H1 (cell line): ENCODE data around the gene BGN. TPM values are rescaled to one million over a fixed set of nuclear protein-coding genes. Genes with fewer than 3 reads are reported as not detected.

Experiments used
- CTCF ChIA-PET: fragments of 300-600 bp; sonication (Branson Sonifier 250); formaldehyde crosslinking; loops from one replicate; lab custom pipeline; 2021; ENCODE audit not compliant: partially characterized antibody; lab: Charles Lee
- POLR2A ChIA-PET: fragments of 300-600 bp; sonication (Branson Sonifier 250); formaldehyde crosslinking; loops from one replicate; lab custom pipeline; 2021; ENCODE audit warnings: inconsistent platforms; ENCODE audit not compliant: partially characterized antibody; lab: Charles Lee
- DNase-seq, 2 experiments: peaks; one replicate each; pipeline versions ENCODE4 v3.0.0 to v3.0.0-alpha.2; 2010 to 2022; ENCODE audit warnings: low spot score in 2 of 2, low read depth in 1 of 2, mixed read lengths in 1 of 2
- FAIRE-seq: peaks from 2 replicates; lab custom pipeline; 2011; peaks lifted over from hg19 to GRCh38; lab: Jason Lieb, UNC
- H2AFZ ChIP-seq: 2 replicates; pipeline ENCODE4 v1.8.1; 2012; ENCODE audit warnings: low read length, inconsistent platforms
- H2AK5ac ChIP-seq: 2 replicates; pipeline ENCODE4 v1.6.1; 2013; ENCODE audit warnings: low read depth, low read length
- H2BK120ac ChIP-seq: replicated peaks from 2 replicates; pipeline ENCODE3; 2013; ENCODE audit warnings: low read depth, low read length, inconsistent platforms
- H2BK12ac ChIP-seq: 2 replicates; pipeline ENCODE4 v1.6.1; 2013; ENCODE audit warnings: low read depth, low read length
- H2BK15ac ChIP-seq: 2 replicates; pipeline ENCODE4 v1.6.1; 2013; ENCODE audit warnings: low read length
- H2BK20ac ChIP-seq: 2 replicates; pipeline ENCODE4 v1.6.1; 2013; ENCODE audit warnings: low read length
- H2BK5ac ChIP-seq: 2 replicates; pipeline ENCODE4 v1.6.1; 2013; ENCODE audit warnings: low read depth, low read length
- H3K14ac ChIP-seq: 2 replicates; pipeline ENCODE4 v1.6.1; 2013; ENCODE audit warnings: inconsistent platforms; ENCODE audit not compliant: insufficient read length
- H3K18ac ChIP-seq: 2 replicates; pipeline ENCODE4 v1.6.1; 2013; ENCODE audit warnings: low read length; ENCODE audit errors: extremely low read depth
- H3K23ac ChIP-seq: 2 replicates; pipeline ENCODE4 v1.6.1; 2013; ENCODE audit warnings: inconsistent platforms; ENCODE audit not compliant: insufficient read length
- H3K23me2 ChIP-seq: 2 replicates; pipeline ENCODE4 v1.6.1; 2013; ENCODE audit warnings: low read depth, low read length
- H3K27ac ChIP-seq: 2 replicates; pipeline ENCODE4 v1.6.1; 2011; ENCODE audit warnings: low read depth, low read length, inconsistent platforms
- H3K27me3 ChIP-seq, 4 experiments: replicated peaks in 1 of 4; 1 replicate in 1 of 4; 2 replicates in 3 of 4; pipeline versions ENCODE4 v1.6.1 to v1.8.1; 2011 to 2013; ENCODE audit warnings: low read length in 3 of 4, mild to moderate bottlenecking in 3 of 4, inconsistent platforms in 2 of 4, mixed read lengths in 2 of 4, moderate library complexity in 1 of 4; ENCODE audit not compliant: control insufficient read depth in 3 of 4, insufficient read depth in 3 of 4; ENCODE audit errors: extremely low read depth in 1 of 4
- H3K36me3 ChIP-seq, 4 experiments: 2 replicates each; pipeline versions ENCODE4 v1.6.1 to v1.8.1; 2011 to 2013; ENCODE audit warnings: mild to moderate bottlenecking in 4 of 4, low read length in 3 of 4, moderate library complexity in 2 of 4, control low read depth in 1 of 4, inconsistent platforms in 1 of 4; ENCODE audit not compliant: insufficient read depth in 4 of 4, control insufficient read depth in 2 of 4
- H3K4ac ChIP-seq: replicated peaks from 2 replicates; pipeline ENCODE3; 2013; ENCODE audit warnings: low read length, low read depth, mixed read lengths, inconsistent platforms; ENCODE audit not compliant: insufficient read length
- H3K4me1 ChIP-seq, 4 experiments: replicated peaks in 1 of 4; 1 replicate in 1 of 4; 2 replicates in 3 of 4; pipeline versions ENCODE4 v1.6.1 to v1.8.1; 2011 to 2013; ENCODE audit warnings: low read length in 3 of 4, inconsistent platforms in 2 of 4, mixed read lengths in 1 of 4; ENCODE audit not compliant: insufficient read depth in 4 of 4, control insufficient read depth in 3 of 4
- H3K4me2 ChIP-seq, 2 experiments: 2 replicates each; pipeline versions ENCODE4 v1.6.1 to v1.8.1; 2011 to 2013; ENCODE audit warnings: low read depth in 2 of 2, low read length in 2 of 2, control low read depth in 1 of 2, inconsistent platforms in 1 of 2, mild to moderate bottlenecking in 1 of 2; ENCODE audit not compliant: insufficient read depth in 1 of 2
- H3K4me3 ChIP-seq, 4 experiments: fragments of 200-600, 300-600 bp in 1 of 4; sonication (generic), shearing (Covaris generic), sonication (Bioruptor Twin) in 1 of 4; 2 replicates each; pipeline versions ENCODE4 v1.5.1 to v1.8.1; 2011 to 2016; ENCODE audit warnings: low read length in 4 of 4, low read depth in 3 of 4, control low read depth in 2 of 4, inconsistent platforms in 2 of 4, mild to moderate bottlenecking in 2 of 4, mixed read lengths in 1 of 4, moderate library complexity in 1 of 4; ENCODE audit not compliant: insufficient read depth in 2 of 4; ENCODE audit errors: extremely low read depth in 1 of 4
- H3K56ac ChIP-seq: replicated peaks from 2 replicates; pipeline ENCODE3; 2013; ENCODE audit warnings: low read depth, mild to moderate bottlenecking, mixed read lengths, low read length, inconsistent platforms; ENCODE audit not compliant: insufficient read length
- H3K79me1 ChIP-seq: 2 replicates; pipeline ENCODE4 v1.6.1; 2013; ENCODE audit warnings: low read depth, low read length, control low read depth
- H3K79me2 ChIP-seq, 2 experiments: 2 replicates each; pipeline versions ENCODE4 v1.6.1 to v1.8.1; 2012 to 2013; ENCODE audit warnings: low read length in 2 of 2, mild to moderate bottlenecking in 2 of 2, inconsistent platforms in 1 of 2; ENCODE audit not compliant: insufficient read depth in 2 of 2, control insufficient read depth in 1 of 2
- H3K9ac ChIP-seq, 4 experiments: replicated peaks in 1 of 4; 1 replicate in 1 of 4; 2 replicates in 3 of 4; pipeline versions ENCODE4 v1.6.1 to v1.8.1; 2011 to 2013; ENCODE audit warnings: low read depth in 3 of 4, low read length in 3 of 4, control low read depth in 2 of 4, mild to moderate bottlenecking in 2 of 4, moderate library complexity in 2 of 4, inconsistent platforms in 1 of 4; ENCODE audit errors: extremely low read depth in 1 of 4
- H3K9me3 ChIP-seq, 2 experiments: 2 replicates each; pipeline versions ENCODE4 v1.6.1 to v1.8.1; 2012 to 2013; ENCODE audit warnings: mild to moderate bottlenecking in 2 of 2, moderate library complexity in 2 of 2, control low read depth in 1 of 2, inconsistent platforms in 1 of 2, low read depth in 1 of 2, low read length in 1 of 2, mixed read lengths in 1 of 2; ENCODE audit not compliant: insufficient read depth in 2 of 2
- H4K20me1 ChIP-seq, 2 experiments: replicated peaks in 1 of 2; 2 replicates each; pipeline versions ENCODE3 to v1.8.1; 2011 to 2013; ENCODE audit warnings: inconsistent platforms in 2 of 2, low read length in 2 of 2, mild to moderate bottlenecking in 1 of 2; ENCODE audit not compliant: insufficient read depth in 2 of 2, control insufficient read depth in 1 of 2
- H4K5ac ChIP-seq: 2 replicates; pipeline ENCODE4 v1.6.1; 2013; ENCODE audit warnings: low read length, low read depth, mixed read lengths, inconsistent platforms; ENCODE audit not compliant: insufficient read length
- H4K8ac ChIP-seq: 2 replicates; pipeline ENCODE4 v1.8.0; 2013; ENCODE audit warnings: mild to moderate bottlenecking, moderate library complexity, low read length, inconsistent platforms; ENCODE audit not compliant: insufficient read depth; ENCODE audit errors: extremely low read depth
- H4K91ac ChIP-seq: replicated peaks from 2 replicates; pipeline ENCODE3; 2013; ENCODE audit warnings: low read length, mixed read lengths, inconsistent platforms; ENCODE audit not compliant: insufficient read length
- CEBPB ChIP-seq: IDR thresholded peaks from 2 replicates; pipeline ENCODE4 v1.6.1; 2012; ENCODE audit warnings: low read depth, low read length
- POLR2A ChIP-seq, 2 experiments: IDR thresholded peaks; 1 replicate in 1 of 2; 2 replicates in 1 of 2; pipeline ENCODE4 v1.6.1; 2011; ENCODE audit warnings: low read depth in 2 of 2, low read length in 2 of 2, mild to moderate bottlenecking in 2 of 2; ENCODE audit errors: control extremely low read depth in 1 of 2
- RFX5 ChIP-seq: IDR thresholded peaks from 2 replicates; pipeline ENCODE4 v1.6.1; 2011; ENCODE audit warnings: low read depth, low read length, improper control_type of control experiment, borderline replicate concordance
- RNF2 ChIP-seq: fragments of 200-900, 300-1000 bp; sonication (generic); IDR thresholded peaks from 2 replicates; pipeline ENCODE4 v1.7.1; 2016; ENCODE audit warnings: borderline replicate concordance, low read depth, mild to moderate bottlenecking, antibody characterized with exemption, low read length; ENCODE audit not compliant: poor library complexity, severe bottlenecking; ENCODE audit errors: missing control alignments
- TBP ChIP-seq: IDR thresholded peaks from 2 replicates; pipeline ENCODE4 v1.6.1; 2011; ENCODE audit warnings: low read depth, low read length, improper control_type of control experiment
- YY1 ChIP-seq: IDR thresholded peaks from 2 replicates; pipeline ENCODE4 v1.6.1; 2011; ENCODE audit warnings: low read depth, mild to moderate bottlenecking, low read length
- WGBS, 2 experiments: shearing (Covaris generic) in 1 of 2; methylation state at CpG; one replicate each; pipeline versions ENCODE4 v1.1.6 to v1.1.7; 2013 to 2015; ENCODE audit warnings: low lambda C conversion rate in 2 of 2, mixed read lengths in 2 of 2, inconsistent platforms in 1 of 2, low coverage in 1 of 2, missing lambda C conversion rate in 1 of 2; ENCODE audit not compliant: insufficient replicate concordance in 2 of 2, insufficient coverage in 1 of 2, insufficient read length in 1 of 2; ENCODE audit errors: extremely low coverage in 1 of 2, missing lambda C conversion rate in 1 of 2; 5-methylcytosine and 5-hydroxymethylcytosine counted together
- polyA plus RNA-seq, 7 experiments: library from polyadenylated mRNA; depleted of rRNA in 3 of 7; stranded (reverse) in 5 of 7; unstranded in 2 of 7; fragments of >200 nt in 5 of 7; fragments of 200-250 nt in 2 of 7; gene quantifications; 1 replicate in 5 of 7; 2 replicates in 1 of 7; 4 replicates in 1 of 7; pipeline versions ENCODE4 v1.2.1 to v1.2.3, GENCODE V29; 2011 to 2013; ENCODE audit warnings: missing spikeins in 2 of 7, mixed read lengths in 2 of 7
- total RNA-seq: library from RNA; stranded (reverse); fragmentation: NEBNext Ultra II Directional; extraction: Animal tissue kit (Norgen Biotek cat#: 25700); gene quantifications from 2 replicates; pipeline ENCODE4 v1.2.1, GENCODE V29; 2021

BGN gene
- total and polyA plus RNA-seq, 2 of the 8 experiments (the other 6 are each of a cell fraction or from before 2014, with no cell fraction given) = 1.8 to 2.4 TPM

DNA sequence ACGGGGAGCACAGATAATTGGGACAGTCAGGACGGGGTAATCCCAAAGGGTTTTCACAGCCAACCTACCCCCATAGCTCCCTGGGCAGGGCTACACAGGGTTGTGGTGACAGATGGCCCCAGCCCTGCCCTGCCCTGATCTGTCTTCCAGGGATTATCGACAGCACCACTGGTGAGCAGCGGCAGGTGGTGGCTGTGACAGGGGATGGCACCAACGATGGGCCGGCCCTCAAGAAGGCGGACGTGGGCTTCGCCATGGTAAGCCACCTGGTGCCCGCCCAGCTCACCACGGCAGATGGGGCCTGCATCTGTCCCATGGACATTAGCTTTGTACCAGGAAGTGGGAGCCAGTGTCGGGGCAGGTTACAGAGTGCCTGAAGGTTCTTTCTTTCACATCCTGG lies 62.0 kb downstream of the BGN start:
- Histone ChIP-seq H2BK20ac (no peak overlapping the region), H2BK5ac (no peak overlapping the region), H3K27me3 (no peaks in the 10 kb centered on the region; a peak in 1 of 7 replicates), H3K4me3 (no peak overlapping the region), H3K79me1 (no peaks in the 10 kb centered on the region), H3K23ac (no peak overlapping the region), H3K4me2 (no peak overlapping the region), H3K4ac (no peak overlapping the region), H2AK5ac (no peak overlapping the region), H3K9ac (no peak overlapping the region), H4K91ac (no peak overlapping the region), H3K9me3 (no peaks in the 10 kb centered on the region), H3K23me2 (no peaks in the 10 kb centered on the region), H3K56ac (no peak overlapping the region), H2BK120ac (no peak overlapping the region), H4K5ac (no peak overlapping the region), H2BK15ac (no peak overlapping the region), H3K79me2 (no peaks in the 10 kb centered on the region), H4K20me1 (no peaks in the 10 kb centered on the region), H4K8ac (no peak overlapping the region), H3K14ac (no peak overlapping the region), H3K27ac (no peak overlapping the region), H2AFZ (no peak overlapping the region), H3K4me1 (no peaks in the 10 kb centered on the region), H3K18ac (no peak overlapping the region), H2BK12ac (no peak overlapping the region), H3K36me3 (no peaks in the 10 kb centered on the region)
- DNase-seq (no peak), FAIRE-seq (no peak)
- ChIA-PET POLR2A (no interaction called here), CTCF (interaction anchor here (0.9 to 7.9 kb wide), 10 partner anchors 8 to 111 kb away, joined by 3 to 51 read pairs (median 6); partner anchors contain the start of gene DUSP9)
- 92% methylated on average over 9 of the region's 12 CpGs; no CpG with 5 or more reads in 1 of the 2 experiments for WGBS, 2 experiments
- TF ChIP-seq POLR2A (IDR thresholded peaks at IDR 0.05; ENCODE audit: control extremely low read depth in 1 of 2, low read depth in 2 of 2, low read length in 2 of 2) = no peak
- no peak for TF ChIP-seq RFX5
- TF ChIP-seq CEBPB = no peak
- TF ChIP-seq YY1 = no peak
- no peak for TF ChIP-seq RNF2
- TF ChIP-seq TBP = no peak
